Fibroblast of gingiva (primary cell): Measurements from ENCODE around the gene RNLS.
"Not testable (repeated sequence)": the region's sequence is repeated elsewhere in the genome, so short reads cannot be mapped to it uniquely, and the experiment has no call there.

Source experiments
- DNase-seq: peaks from one replicate; pipeline ENCODE4 v3.0.0-alpha.2; 2011; ENCODE audit warnings: low read depth

Gene RNLS

DNA sequence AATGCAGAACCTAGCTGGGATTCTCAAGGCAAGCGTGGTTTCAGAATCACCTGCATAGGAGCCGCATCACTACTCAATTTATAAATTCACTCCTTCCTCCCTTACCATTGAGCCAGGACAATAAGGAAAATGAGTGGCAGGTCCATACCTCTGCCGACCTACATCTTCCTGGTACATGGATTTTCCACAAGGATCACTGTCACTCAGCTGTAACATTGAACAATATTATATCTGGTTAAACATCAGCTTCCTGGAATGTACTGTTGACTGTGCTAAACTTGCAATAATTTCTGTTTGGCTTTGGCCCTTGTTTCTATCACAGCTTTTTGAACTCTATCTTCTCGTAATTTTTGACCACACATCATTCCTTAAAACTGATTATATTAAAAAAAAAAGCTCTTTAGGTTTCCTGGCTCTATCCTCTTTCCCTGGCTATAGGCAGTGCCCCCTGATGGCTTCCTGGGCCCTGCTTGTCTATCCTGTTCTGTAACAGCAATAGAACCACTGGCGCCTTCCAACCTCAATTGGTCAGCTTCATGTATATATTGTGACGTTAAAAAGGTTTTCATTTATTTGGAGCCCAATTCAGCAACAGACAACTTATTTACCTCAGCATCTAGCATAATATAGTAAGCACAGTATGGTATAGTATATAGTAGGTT, 59.2 kb downstream of the RNLS start:
- no peak for DNase-seq

DNA sequence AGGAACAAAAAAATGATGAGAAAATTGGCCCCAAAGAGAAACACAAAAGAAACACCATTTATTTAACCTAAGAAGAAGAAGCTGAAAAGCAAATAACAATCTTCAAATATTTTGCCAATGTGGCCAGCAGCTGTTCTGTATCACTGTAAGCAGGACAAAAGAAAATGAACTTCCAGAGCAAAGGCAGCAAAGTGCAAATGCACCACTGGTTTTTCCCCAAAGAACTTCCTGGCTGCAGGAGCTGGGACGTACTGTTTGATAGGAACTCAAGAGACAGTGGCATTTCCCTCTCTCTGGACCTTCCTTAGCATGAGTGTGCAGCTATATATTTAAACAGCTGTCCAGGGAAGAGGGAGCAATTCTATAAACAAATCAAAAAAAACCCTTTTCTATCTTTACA, 60.4 kb downstream of the RNLS start:
- DNase-seq = no peak

DNA sequence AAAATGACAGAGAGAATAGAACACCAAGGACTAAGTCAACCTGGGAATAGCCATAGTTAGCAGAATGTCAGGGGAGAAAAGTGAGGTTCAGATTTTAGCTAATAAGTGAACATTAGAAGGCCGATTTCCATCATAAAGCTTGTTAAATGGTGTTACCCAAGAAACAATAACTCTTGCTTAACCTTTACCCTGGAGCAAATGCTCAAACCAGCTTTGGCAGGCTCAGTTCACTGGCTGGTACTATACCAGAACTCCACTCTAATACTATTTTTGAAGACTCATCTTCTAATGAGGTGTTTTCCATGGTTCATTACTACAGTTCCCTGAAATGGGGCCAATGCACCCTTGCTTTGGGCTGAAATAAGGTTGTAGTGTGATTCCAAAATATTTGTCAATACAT, 61.3 kb downstream of the RNLS start:
- peak; percentile 40 for DNase-seq

DNA sequence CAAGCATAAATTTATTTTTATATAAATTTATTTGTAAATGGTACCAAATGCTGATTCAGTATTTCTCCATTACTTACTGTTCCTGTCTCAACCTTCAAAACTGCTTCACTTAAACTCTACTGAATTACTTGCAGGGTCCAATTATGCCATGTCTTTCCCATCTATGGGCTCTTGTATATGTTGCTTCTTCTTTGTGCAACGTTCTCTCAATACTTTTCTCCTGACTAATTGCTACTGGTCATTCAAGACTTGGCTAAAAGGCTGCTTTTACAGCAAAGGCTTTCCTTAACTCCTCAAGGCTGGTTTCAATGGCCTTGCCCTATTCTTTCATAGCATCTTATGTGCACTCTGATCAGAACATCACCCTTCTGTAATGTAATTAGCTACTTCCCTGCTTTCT, 67.9 kb downstream of the RNLS start:
- DNase-seq = no peak

- no peak for DNase-seq
These were observed 70.5 kb downstream of the RNLS start for GRCh38 chr10:88512599-88512998.

DNA sequence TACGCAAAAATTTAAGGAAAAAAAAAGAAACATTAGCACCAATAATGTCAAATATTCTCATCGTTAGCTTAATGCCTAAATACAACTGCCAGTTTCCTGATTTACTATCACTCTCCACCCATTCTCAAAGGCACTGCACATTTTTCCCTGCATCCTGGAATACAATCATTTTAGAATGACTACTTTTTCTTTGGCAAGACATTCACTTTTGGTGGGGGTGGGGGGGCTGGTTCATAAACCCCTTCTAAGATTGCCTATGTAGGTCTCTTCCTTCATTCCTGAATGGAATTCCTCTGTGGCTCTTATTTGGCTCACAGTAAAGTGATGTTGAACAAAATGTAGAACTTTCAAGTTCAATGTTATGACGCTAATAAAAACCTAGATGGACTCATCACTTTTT, 74.3 kb downstream of the RNLS start:
- no peak for DNase-seq

- DNase-seq = no peak
These were observed 75.2 kb downstream of the RNLS start for GRCh38 chr10:88507826-88508453.

DNA sequence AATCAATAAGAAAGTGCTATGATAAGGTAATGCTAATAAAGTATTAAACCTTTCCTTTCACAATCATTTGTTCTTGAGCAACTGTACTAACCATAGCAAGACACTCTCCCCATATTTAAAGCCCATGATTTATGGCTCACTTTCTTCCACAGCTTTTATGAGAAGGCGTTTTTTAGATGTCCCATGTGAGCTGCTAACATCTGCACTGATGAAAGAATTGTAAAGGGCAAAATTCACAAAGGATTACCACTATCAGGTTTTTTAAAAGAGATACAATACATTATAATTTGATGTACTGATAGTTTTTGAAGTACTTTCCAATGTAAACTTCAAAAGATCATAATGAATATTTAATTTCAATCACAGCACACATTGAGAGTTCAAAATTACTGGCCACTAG, 75.7 kb downstream of the RNLS start:
- DNase-seq = no peak

DNA sequence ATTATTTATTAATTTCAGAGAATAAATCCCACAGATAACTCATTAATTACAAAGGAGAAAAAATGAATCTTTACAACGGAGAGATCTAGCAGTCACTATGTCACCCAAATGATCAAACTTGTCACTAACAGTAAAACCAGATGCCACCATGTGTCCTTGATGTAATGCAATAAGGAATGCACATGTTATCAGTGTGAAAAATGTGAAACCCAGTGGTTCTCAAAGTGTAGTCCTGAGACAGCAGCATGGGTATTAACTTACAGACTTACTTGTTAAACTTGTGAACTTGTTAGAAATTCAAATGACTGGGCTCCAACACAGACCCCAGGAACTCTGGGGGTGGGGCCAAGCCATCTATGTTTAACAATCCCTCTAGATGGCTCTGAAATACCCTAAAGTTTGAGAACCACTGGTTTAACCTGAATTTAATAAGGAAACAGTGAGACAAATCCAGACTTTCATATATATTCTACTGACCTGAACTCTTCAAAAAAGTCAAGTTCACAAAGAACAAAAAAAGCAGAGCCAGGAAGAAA, 77.4 kb downstream of the RNLS start:
- no peak for DNase-seq

DNA sequence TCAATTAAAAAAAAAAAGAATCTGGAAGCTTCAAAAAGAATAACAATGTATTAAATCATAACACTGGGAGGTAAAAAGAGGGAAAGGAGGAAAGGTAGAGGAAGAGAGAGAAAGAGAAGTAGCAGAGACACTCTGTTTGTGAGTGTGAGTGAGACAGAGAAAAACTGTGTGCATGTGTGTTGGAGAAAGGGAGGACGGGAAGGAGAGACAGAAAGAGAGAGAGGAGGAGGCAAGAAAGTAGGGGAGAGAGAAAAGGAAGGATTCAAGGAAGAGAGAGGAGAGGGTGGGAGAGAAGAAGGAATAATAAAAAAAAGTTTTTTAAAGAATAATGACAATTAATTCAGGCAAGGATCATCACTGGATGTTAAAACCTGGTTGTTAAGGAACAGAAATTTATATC, 77.9 kb downstream of the RNLS start:
- no peak for DNase-seq

DNA sequence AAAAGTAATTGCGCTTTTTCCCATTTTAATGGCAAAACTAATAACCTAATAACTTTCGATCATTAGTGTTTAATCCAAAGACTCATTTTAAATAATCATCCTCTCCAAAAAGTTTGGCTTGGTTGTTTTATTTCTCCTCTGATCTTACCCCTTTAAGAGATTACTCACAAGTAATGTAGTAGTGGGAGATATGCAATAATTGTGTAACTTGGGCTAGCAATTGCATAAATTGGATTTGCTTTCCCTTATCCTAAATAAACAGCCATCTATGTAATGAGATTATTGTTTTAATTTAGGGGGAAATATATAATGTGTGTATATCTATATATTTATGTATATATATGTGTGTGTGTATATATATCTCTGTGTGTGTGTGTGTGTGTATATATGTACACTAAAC, 82.5 kb downstream of the RNLS start:
- DNase-seq = peak; percentile 48

- DNase-seq = no peak
These were observed 83.3 kb downstream of the RNLS start for GRCh38 chr10:88499569-88500470.

GRCh38 chr10:88497913-88498312, 85.2 kb downstream of the RNLS start:
- DNase-seq = peak; percentile 39

DNA sequence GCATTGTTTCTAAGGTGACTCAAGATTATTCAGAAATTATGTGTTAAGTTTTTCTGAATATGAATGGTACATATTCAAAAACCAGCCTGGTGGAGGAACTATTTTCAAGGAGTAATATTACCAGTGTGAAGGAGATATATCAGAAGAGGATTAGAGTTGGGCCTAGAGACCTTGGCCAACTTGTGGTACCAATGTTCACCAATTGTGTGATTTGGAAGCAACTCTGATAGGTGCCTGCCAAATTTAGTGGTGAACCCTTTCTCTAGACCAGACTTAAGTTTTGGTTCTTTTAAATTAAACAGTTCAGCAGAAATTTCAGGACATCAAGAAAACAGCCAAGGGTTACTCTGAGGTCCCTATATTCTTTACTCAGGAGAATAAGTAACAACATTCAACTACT, 88.6 kb downstream of the RNLS start:
- DNase-seq = no peak

DNA sequence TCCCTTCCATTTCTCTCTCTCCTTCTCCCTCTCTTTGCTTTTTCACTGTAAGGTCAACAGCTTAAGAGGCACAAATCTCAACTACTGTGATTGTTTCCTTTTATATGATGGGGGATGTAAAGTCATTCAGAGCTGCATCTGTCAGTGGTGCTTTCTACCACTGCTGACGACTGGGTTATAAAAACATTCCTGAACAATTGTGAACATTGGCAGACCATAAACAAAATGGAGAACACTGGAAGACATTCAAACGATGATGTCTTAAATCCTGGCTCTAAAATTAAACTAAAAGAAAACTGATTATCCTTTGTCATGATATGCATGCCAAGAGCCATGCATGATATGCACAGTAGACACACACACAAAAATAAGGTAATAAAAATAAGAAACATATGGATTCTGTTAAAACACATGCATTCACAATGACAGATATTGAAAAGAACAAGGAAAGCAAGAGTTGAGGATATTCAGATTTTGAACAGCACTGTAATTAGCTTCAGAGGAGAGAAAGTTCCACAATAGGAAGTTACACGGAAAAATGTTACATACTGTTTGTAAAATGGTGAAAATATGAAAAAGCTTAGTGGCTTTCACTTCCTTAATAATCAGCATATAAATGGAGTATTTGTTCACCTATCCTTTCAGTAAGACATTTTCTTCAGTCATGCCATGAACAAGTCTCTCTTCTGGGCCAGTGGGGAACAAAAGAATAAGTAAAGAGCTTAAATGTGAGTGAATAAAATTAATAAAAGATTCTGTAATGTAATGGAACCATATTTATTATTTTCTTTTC, 89.2 kb downstream of the RNLS start:
- peak; percentile 65 for DNase-seq

GRCh38 chr10:88491314-88491713, 91.8 kb downstream of the RNLS start:
- no peak for DNase-seq

DNA sequence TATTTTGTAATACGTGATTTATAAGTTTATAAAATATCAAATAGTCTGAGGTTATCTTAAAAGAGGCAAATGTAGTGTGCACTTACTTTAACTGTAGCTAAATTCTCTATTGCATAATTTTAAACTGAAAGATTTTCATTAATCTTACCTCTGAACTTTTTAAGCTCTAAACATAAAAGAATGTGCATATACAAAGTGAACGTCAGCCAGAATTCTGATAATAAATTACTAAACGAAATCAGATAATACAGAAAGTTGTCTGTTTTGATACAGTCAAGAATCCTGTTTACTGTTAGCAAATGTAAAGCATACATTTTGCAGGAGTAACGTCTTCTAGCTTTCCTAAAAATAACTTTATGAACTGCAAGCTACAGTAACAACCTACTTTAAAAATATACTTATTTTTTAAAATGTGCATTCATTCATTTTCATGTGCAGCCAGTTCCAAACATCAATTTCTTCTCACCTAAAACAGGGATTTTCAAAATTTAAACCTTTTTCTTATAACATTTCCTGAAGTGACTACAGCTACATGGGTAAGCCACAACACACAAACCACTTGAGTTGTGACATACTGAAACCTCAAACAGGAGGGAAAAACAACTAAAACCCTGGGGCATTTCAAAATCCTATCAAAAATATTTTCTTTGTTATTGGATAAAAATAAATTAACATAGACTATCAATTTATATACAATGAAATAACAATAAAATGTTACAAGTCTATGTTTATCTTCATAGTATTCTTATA, 92.7 kb downstream of the RNLS start:
- no peak for DNase-seq

GRCh38 chr10:88489107-88489506, 94.0 kb downstream of the RNLS start:
- DNase-seq = no peak

GRCh38 chr10:88486816-88487215, 96.3 kb downstream of the RNLS start:
- not testable (repeated sequence) for DNase-seq

DNA sequence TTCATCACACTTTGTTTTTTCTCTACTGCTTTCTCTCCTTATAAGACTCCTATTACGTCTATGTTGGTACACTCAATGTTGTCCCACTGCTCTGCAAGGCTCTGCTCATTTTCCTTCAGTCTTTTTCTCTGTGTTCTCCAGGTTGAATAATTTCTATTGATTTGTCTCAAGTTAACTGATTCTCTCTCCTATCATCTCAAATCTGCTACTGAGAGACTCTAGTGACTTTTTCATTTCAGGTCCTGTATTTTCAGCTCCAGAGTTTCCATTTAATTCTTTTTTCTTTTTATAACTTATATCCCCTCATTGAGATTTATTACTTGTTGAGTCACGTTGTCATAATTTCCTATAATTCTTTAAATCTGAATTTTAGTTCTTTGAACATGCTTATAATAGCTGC, 100.9 kb downstream of the RNLS start:
- no peak for DNase-seq

DNA sequence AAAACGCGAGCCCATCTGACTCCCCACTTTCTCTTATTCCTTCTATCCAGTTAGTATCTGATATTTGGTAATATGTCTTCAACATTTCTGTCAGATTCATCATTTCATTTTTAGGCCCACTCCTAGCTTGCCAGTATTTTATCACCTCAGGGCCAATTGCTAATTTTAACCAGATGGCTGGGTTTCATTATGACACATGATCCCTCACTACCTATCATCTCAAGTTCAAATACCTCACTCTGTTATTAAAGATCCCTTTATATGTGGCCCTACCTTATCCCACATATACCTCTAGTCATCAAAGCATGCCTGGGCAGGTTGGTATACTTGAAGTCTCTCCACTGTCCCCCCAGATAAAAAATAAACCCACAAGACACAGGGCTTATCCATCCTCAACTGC, 104.9 kb downstream of the RNLS start:
- DNase-seq = peak; percentile 21
